ENCODE results near the gene SLC6A1. TPM values are rescaled to one million over a fixed set of nuclear protein-coding genes. Genes with fewer than 3 reads are reported as not detected.

SLC6A1 gene
- total RNA-seq, 1 donor from 2014 or later, result not detected

DNA sequence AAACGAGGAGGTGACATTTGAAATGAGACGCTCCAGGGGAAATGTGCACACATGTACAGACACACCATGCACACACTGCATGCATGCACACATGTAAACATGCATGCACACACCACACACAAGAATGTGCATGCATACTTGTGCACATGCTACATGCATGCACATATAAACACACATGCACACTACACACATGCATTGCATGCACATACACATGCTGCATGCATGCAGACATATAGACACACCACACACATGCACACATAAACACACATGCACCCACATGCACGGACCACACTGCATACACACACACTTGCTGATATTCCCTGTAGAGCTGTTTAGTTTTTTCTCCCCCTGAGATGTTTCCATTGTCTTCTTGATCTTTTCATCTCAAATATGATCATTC, 37.8 kb upstream of the SLC6A1 start:
- no peak overlapping the region for H3K4me3 Mint-ChIP-seq
- TF ChIP-seq, protein P1, sequence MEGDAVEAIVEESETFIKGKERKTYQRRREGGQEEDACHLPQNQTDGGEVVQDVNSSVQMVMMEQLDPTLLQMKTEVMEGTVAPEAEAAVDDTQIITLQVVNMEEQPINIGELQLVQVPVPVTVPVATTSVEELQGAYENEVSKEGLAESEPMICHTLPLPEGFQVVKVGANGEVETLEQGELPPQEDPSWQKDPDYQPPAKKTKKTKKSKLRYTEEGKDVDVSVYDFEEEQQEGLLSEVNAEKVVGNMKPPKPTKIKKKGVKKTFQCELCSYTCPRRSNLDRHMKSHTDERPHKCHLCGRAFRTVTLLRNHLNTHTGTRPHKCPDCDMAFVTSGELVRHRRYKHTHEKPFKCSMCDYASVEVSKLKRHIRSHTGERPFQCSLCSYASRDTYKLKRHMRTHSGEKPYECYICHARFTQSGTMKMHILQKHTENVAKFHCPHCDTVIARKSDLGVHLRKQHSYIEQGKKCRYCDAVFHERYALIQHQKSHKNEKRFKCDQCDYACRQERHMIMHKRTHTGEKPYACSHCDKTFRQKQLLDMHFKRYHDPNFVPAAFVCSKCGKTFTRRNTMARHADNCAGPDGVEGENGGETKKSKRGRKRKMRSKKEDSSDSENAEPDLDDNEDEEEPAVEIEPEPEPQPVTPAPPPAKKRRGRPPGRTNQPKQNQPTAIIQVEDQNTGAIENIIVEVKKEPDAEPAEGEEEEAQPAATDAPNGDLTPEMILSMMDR (IDR thresholded peaks at IDR 0.05), result no peak

DNA sequence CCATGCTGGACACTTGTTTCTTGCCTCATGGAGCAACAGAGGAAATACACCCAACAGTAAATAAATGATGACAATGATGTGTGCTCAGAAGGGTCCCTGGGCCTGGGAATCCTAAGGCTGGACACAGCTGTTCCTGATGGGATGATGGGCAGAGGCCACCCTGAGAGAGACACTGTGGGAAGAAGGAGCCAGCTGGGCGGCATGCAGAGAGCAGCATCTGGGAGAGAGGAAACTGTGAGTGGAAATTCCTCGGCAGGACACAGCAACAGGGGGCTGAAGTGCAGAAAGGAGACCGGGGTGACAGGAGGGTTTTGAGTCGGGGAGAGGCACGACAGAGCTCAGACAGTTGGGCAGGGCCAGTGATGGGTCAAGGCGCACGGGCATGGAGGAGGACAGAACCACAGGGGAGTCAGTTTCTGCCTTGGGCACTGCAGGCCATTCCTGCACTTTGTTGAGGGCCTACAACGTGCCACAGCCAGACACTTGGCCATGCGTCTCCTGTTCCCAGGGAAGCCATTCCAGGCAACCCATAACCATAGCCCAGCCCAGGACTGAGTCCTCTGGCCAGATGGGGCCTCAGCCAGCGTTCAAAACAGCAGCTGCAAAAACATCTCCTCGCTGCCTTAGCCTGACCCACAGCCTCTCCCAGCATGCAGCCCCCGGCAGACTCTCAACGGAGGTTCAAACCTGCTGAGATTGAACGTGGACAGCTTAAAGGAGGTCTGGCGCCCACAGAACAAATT, 36.7 kb upstream of the SLC6A1 start:
- H3K4me1 Mint-ChIP-seq, result no peaks in the 10 kb centered on the region
- ChIA-PET POLR2A (no interaction called here), CTCF (no interaction called here)
- DNase-seq, result no peak
- intact Hi-C loops (cut with micrococcal nuclease), result no loop called here
- TF ChIP-seq, protein P1 (IDR thresholded peaks at IDR 0.05), result no peak
- H3K4me3 Mint-ChIP-seq, result no peak overlapping the region
- H3K36me3 Mint-ChIP-seq (ENCODE audit: low read depth), result no peaks in the 10 kb centered on the region
- H3K9me3 Mint-ChIP-seq, result no peaks in the 10 kb centered on the region
- ATAC-seq (ENCODE audit: low read depth), result no peak
- H3K27me3 Mint-ChIP-seq, result peaks cover 5% of the 10 kb centered on the region
- H3K27ac Mint-ChIP-seq, result no peak overlapping the region

More for the DNA sequence above, 37.8 kb upstream of the SLC6A1 start:
- POLR2A ChIA-PET, result no interaction called here
- H3K36me3 Mint-ChIP-seq (ENCODE audit: low read depth), result no peaks in the 10 kb centered on the region
- no peak overlapping the region for H3K27ac Mint-ChIP-seq
- no peaks in the 10 kb centered on the region for H3K9me3 Mint-ChIP-seq
- CTCF ChIA-PET, result interaction anchor here (1.5 kb wide), 1 partner anchor 13 kb away, joined by 4 read pairs; no protein-coding TSS in a partner anchor
- intact Hi-C loops (cut with micrococcal nuclease), result no loop called here
- ATAC-seq (ENCODE audit: low read depth) (no peak), DNase-seq (no peak)
- H3K27me3 Mint-ChIP-seq, result peaks cover 3% of the 10 kb centered on the region
- H3K4me1 Mint-ChIP-seq, result no peaks in the 10 kb centered on the region

DNA sequence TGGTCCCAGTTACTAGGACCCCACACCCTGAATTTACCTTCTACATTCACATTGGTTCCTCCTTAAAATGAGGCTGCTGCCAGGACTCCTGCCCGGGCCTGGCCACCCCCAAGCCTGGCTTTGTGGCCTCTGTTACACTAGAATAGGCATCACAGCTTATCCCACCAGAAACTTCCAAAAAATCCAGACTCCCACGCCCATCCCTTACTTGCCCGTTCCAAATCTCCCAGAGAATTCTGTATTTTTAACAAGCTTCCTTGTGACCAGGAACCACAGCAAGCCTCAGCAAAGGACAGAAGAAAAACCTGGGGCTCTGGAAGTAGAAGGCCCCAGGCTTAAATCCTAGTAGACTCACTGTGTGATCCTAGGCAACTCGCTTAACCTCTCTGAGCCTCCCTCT, 36.0 kb upstream of the SLC6A1 start:
- DNase-seq (no peak), ATAC-seq (ENCODE audit: low read depth) (no peak)
- H3K36me3 Mint-ChIP-seq (ENCODE audit: low read depth), result no peaks in the 10 kb centered on the region
- POLR2A ChIA-PET, result no interaction called here
- no peaks in the 10 kb centered on the region for H3K4me1 Mint-ChIP-seq
- intact Hi-C loops (cut with micrococcal nuclease), result no loop called here
- H3K27me3 Mint-ChIP-seq, result peaks cover 5% of the 10 kb centered on the region
- CTCF ChIA-PET, result no interaction called here
- H3K4me3 Mint-ChIP-seq, result no peak overlapping the region
- TF ChIP-seq, protein P1 (IDR thresholded peaks at IDR 0.05), result no peak
- H3K9me3 Mint-ChIP-seq, result no peaks in the 10 kb centered on the region
- no peak overlapping the region for H3K27ac Mint-ChIP-seq

DNA sequence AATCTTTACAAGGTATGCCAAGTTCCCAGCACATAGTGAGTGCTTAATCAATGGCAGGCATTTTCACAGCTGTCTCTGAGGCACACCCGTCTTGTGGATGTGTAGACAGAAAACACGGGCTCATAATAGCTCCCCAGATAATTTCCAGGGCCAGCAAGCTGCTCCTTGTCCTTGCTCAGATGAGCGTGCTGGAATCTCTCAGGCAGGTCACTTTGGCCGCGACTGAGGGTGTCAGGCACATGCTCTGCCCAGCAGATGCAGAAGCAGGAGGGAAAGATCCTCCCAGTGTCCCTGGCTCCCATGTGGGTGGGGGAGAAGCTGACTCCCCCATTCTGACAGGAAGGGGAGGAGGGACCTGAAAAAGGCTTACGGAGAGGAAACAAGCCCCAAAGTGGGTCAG, 35.6 kb upstream of the SLC6A1 start:
- DNase-seq (no peak), ATAC-seq (ENCODE audit: low read depth) (no peak)
- Mint-ChIP-seq H3K4me3 (no peak overlapping the region), H3K27me3 (peaks cover 5% of the 10 kb centered on the region), H3K27ac (no peak overlapping the region), H3K36me3 (ENCODE audit: low read depth) (no peaks in the 10 kb centered on the region), H3K4me1 (no peaks in the 10 kb centered on the region), H3K9me3 (no peaks in the 10 kb centered on the region)
- TF ChIP-seq, protein P1 (IDR thresholded peaks at IDR 0.05), result no peak
- CTCF ChIA-PET, result no interaction called here
- intact Hi-C loops (cut with micrococcal nuclease), result no loop called here
- POLR2A ChIA-PET, result no interaction called here

DNA sequence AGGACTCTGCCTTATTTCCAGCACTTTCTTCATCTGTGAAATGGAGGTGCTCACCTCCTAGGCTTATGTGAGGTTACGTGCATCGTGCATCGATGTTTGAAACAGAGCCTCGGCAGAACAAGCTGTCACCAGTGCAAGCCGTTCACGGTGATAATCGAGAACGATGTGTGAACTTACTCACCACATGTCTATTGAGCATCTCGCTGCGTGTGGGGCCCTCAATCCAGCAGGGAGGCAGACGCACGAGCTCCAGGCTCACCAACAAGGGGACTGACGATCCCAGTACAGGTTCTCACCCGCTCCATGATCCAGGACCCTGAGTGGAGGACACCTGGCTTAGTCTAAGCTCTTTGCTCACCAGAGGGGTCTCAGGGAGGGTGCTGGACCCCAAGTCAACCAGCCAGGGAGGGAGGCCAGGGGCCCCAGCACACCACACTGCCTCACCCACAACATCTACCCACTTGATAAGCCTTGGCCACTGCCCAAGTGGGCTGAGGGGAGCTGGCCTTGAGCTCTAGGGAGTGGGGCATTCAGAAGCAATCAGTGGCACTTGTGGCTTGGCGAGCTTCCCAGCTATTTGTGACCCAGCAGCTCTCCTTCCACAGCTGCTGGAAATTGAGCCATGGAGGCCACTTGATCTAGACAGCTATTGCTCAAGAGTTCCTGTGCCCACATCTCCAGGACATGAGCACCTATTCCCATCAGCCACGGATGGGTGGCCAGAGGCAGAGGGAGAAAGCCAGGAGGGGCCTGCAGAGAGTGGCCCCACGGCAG, 34.4 kb upstream of the SLC6A1 start:
- peaks cover 5% of the 10 kb centered on the region for H3K27me3 Mint-ChIP-seq
- no peaks in the 10 kb centered on the region for H3K9me3 Mint-ChIP-seq
- ChIA-PET POLR2A (no interaction called here), CTCF (no interaction called here)
- no peaks in the 10 kb centered on the region for H3K36me3 Mint-ChIP-seq (ENCODE audit: low read depth)
- intact Hi-C loops (cut with micrococcal nuclease), result no loop called here
- ATAC-seq (ENCODE audit: low read depth) (no peak), DNase-seq (no peak)
- H3K4me3 Mint-ChIP-seq, result no peak overlapping the region
- H3K27ac Mint-ChIP-seq, result no peak overlapping the region
- TF ChIP-seq, protein P1 (IDR thresholded peaks at IDR 0.05), result no peak
- no peaks in the 10 kb centered on the region for H3K4me1 Mint-ChIP-seq

All from activated B cell treated with CpG ODN at 0.5 μM for 24 hours (primary cell).